Motor neuron (in vitro differentiated cells): ENCODE results near the gene ROCK1. TPM values are rescaled to one million over a fixed set of nuclear protein-coding genes. Genes with fewer than 3 reads are reported as not detected.
"Not testable (repeated sequence)": the region's sequence is repeated elsewhere in the genome, so short reads cannot be mapped to it uniquely, and the experiment has no call there.

Source experiments
- ATAC-seq, 8 experiments: fragments of 200-7000 bp; cut with Tn5 transposase; replicated peaks in 6 of 8; 2 replicates each; pipeline ENCODE4 v1.8.0; 2021; ENCODE audit warnings: mild to moderate bottlenecking in 8 of 8, moderate library complexity in 8 of 8
- H3K27ac ChIP-seq, 2 donors: fragments of 250-450 bp; sonication (Bioruptor Pico); 2 replicates each; pipeline ENCODE4 v1.9.0; 2021; ENCODE audit warnings: antibody characterized with exemption in 2 of 2, mild to moderate bottlenecking in 2 of 2, moderate library complexity in 1 of 2
- H3K4me1 ChIP-seq, 2 donors: fragments of 250-450 bp; sonication (Bioruptor Pico); replicated peaks in 1 of 2; 2 replicates each; pipeline ENCODE4 v1.6.1; 2021; ENCODE audit warnings: antibody characterized with exemption in 2 of 2, mild to moderate bottlenecking in 2 of 2, moderate library complexity in 1 of 2
- H3K4me3 ChIP-seq, 5 donors: fragments of 250-450 bp; sonication (Bioruptor Pico); 2 replicates each; pipeline ENCODE4 v1.9.0; 2021; ENCODE audit warnings: antibody characterized with exemption in 5 of 5, mild to moderate bottlenecking in 5 of 5, moderate library complexity in 4 of 5
- WGBS, 10 experiments: fragments of 450-650 bp; shearing (Covaris generic); methylation state at CpG; one replicate each; pipeline ENCODE4 v1.0.0; 2022; 5-methylcytosine and 5-hydroxymethylcytosine counted together
- in situ Hi-C, 9 experiments: fragments of 400-800 bp; cut with MboI; loops; one replicate each; pipeline ENCODE4 v1.15.0; 2021; ENCODE audit warnings: low sequenced_read_pairs in 9 of 9, low pct_unique_long_range_greater_than_20kb in 2 of 9; ENCODE audit not compliant: unreplicated experiment in 9 of 9
- total RNA-seq, 8 experiments: library from RNA; unstranded; fragments of 300-600 nt; gene quantifications; 2 replicates each; pipeline versions ENCODE4 v1.2.3 to v1.2.4, GENCODE V29; 2022

ROCK1 gene
- total RNA-seq: 10 to 100 TPM; 21.1 to 48.3 (median 25.9) TPM

DNA sequence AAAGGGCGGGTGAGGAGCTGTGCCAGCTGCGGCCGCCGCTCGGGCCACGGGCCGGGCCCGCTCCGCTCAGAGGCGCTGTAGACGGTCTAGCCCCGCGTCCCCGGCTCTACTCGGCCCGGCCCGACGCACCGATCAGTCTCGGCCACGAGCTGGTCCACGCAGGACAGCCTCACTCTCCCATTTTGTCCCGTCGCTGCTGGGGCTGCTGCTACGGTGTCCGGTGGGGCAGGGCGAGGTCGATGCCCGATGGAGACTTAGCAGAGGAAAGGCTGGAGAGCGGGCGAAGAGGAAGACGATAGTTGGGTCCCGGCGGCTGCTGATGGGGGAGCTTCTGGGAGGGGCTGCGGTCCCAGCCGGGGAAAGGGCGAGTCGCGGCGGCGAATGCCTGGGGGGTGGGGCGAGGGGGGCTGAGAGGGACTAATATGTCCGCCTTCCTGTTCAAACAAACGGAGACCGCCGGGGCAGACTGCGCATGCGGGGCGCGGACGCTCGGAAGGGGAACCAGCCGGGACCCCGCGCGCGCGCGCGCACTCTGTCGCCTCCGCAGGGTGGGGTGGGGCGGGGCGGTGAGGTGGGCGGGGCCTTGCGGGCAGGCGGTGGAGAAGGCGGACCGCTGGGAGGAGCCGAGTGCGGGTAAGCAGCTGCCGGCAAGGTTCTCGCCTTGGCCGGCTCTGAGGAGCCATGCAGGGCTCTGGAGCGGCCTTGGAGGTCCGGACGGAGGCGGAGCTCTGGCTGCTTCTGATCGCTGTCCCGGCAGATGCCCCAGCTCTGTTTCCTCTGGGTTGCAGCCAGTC is at the start of gene ROCK1:
ROCK1 (minus strand) TSS at position 468 of the 794 bp plus-strand sequence. CDS start 903 bp downstream, outside the sequence.
- peak; percentile 86 to 96 (median 95) for ATAC-seq
- H3K27ac ChIP-seq: peak within 1 kb of the TSS; percentile 87 to 88
- peaks cover 15 to 19% of the 10 kb centered on the region in 2 donors for H3K4me1 ChIP-seq
- WGBS, 10 experiments: 0 to 3% (median 0%) methylated on average over 1 to 6 of the region's 80 CpGs; no CpG with 5 or more reads in 7 of the 10 experiments
- in situ Hi-C loops: loop anchor here in 1 of 9 experiments (10.0 kb wide), 1 partner anchor 63 kb away; no protein-coding TSS in a partner anchor
- peak within 1 kb of the TSS; percentile 75 to 98 (median 89) for H3K4me3 ChIP-seq

DNA sequence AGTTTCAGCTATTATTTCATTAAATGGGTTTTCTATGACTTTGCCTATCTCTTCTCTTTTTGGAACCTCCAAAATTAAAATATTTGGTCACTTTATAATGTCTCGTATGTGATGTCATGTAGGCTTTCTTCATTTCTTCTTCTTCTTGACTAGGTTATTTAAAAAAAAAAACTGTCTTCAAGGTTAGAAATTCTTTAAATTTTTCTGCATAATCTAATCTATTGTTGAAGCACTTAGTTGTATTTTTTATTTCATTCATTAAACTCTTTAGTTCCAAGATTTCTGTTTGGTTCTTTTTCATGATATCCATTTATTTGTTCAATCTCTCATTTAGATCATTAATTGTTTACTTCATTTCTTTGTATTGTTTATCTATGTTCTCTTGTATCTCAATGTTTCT is 43.8 kb upstream of the ROCK1 start:
- 42 to 100% (median 100%) methylated on average over 1 of the region's 1 CpG for WGBS, 10 experiments
- Histone ChIP-seq H3K4me1 (no peaks in the 10 kb centered on the region), H3K27ac (no peak overlapping the region), H3K4me3 (no peak overlapping the region)
- no peak for ATAC-seq
- in situ Hi-C loops: loop anchor here in 1 of 9 experiments (25.0 kb wide), 1 partner anchor 118 kb away; no protein-coding TSS in a partner anchor

DNA sequence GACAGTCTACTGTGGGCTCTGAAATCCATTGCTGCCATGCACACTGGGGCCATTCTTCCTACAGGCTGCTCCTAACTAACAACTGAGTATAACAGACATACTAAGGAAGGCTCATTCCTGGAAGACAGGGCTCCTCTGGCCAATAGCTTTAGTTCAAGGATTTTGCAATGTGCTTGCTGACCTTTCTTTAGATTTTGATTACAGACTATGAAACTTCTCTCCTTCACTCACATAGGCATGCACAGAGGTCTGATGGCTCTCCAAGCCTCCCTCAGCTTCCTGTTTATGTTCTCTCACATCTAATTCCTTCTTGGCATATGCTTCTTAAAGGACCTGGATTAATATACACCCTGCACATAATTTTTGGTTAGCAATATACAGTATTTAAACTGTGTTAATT is 34.4 kb upstream of the ROCK1 start:
- Histone ChIP-seq H3K27ac (no peak overlapping the region), H3K4me1 (no peaks in the 10 kb centered on the region), H3K4me3 (no peak overlapping the region)
- in situ Hi-C loops: no loop called here
- no peak for ATAC-seq

DNA sequence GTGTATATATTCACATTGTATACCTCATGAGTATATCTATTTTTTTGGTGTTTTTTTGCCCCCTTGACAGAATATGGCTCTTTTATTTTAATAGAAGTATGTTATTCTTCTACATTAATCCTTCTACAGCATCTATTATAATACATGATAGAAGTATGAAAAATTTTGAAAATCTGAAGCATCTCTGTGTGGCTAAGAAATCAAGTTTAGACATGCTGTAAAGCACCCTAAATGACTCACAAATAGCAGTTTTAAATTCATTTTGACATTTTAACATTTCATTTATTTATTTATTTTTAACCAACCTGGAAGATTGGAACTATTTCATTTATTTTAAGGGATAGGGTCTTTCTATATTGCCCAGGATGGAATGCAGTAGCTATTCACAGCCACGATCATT is 33.8 kb upstream of the ROCK1 start:
- WGBS, 10 experiments: 43 to 100% (median 75%) methylated on average over 1 of the region's 1 CpG; no CpG with 5 or more reads in 7 of the 10 experiments
- Histone ChIP-seq H3K4me1 (no peaks in the 10 kb centered on the region), H3K4me3 (no peak overlapping the region), H3K27ac (no peak overlapping the region)
- in situ Hi-C loops: no loop called here
- ATAC-seq: no peak

DNA sequence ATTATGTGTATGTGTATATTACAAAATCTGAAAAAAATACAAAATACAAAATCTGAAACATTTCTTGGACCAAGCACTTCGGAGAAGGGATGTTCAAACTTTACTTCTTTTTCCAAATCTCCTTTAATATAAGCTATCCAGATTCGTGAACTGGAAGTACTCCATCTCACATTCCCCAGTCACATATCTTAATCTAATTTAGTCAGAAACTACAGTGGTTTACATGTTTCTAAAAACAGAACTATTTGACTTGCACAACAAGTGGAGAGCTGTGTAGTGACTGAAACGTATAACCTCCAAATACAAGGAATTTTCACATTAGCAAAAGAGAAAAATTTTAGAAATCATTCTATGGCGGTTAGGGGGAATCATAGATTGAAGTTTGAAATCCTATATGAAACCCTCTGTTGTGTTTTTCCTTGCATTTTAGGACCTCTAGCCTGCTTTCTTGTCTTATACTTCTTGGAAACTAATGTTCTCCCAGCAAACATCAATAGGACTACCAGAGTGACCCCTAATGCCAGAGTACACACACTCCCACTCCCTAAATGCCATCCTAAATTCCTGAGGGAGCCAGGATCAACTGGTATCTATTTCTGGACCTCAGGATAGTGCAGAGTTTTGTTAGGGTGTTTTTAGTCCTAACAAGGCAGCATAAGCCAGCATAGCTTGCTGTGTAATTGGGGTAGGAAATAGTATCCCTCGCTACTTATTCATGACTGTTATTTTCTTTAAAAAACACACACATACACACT is 30.2 kb upstream of the ROCK1 start:
- WGBS, 10 experiments: 33 to 90% (median 68%) methylated on average over 1 to 5 of the region's 5 CpGs
- in situ Hi-C loops: no loop called here
- Histone ChIP-seq H3K4me3 (no peak overlapping the region), H3K4me1 (no peaks in the 10 kb centered on the region), H3K27ac (no peak overlapping the region)
- ATAC-seq: no peak

DNA sequence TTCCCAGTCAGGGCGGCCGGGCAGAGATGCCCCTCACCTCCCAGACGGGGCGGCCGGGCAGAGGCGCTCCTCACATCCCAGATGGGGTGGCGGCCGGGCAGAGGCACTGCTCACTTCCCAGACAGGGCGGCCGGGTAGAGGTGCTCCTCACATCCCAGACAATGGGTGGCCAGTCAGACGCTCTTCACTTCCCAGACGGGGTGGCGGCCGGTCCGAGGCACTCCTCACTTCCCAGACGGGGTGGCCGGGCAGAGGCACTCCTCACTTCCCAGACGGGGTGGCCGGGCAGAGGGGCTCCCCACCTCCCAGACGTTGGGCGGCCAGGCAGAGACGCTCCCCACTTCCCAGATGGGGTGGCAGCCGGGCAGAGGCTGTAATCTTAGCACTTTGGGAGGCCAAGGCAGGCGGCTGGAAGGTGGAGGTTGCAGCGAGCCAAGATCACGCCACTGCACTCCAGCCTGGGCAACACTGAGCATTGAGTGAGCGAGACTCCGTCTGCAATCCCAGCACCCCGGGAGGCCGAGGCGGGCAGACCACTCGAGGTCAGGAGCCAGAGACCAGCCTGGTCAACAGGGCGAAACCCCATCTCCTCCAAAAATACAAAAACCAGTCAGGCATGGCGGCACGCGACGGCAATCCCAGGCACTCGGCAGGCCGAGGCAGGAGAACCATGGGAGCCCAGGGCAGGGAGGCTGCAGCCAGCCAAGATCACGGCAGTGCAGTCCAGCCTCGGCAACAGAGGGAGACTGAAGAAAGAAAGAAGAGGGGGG is 26.3 kb upstream of the ROCK1 start:
- H3K4me1 ChIP-seq, H3K27ac ChIP-seq, H3K4me3 ChIP-seq, in situ Hi-C loops, ATAC-seq: not testable (repeated sequence)
- 80% methylated on average over 1 of the region's 41 CpGs; no CpG with 5 or more reads in 9 of the 10 experiments for WGBS, 10 experiments

DNA sequence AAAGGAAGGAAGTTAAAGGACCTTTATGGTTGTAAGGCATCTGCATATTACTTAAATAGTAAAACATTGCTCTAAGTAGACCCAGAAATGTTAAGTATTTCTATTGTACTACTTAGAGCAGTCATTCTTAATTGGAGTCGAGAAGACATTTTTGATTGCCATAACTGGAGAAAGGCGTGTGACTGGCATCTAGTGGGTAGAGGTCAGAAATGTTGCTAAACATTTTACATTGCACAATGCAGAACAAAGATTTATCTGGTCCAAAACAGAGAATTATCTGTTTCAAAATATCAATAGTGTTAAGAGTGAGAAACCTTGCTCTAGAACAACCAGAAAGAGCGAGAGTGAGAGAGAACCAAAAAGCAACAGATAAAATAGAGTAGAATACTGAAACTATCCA is 23.3 kb upstream of the ROCK1 start:
- Histone ChIP-seq H3K4me1 (no peaks in the 10 kb centered on the region), H3K27ac (no peak overlapping the region), H3K4me3 (no peak overlapping the region)
- peak in 1 of 8 experiments; percentile 23 for ATAC-seq
- WGBS, 10 experiments: 33 to 97% (median 88%) methylated on average over 2 to 3 of the region's 3 CpGs; no CpG with 5 or more reads in 1 of the 10 experiments
- in situ Hi-C loops: no loop called here

DNA sequence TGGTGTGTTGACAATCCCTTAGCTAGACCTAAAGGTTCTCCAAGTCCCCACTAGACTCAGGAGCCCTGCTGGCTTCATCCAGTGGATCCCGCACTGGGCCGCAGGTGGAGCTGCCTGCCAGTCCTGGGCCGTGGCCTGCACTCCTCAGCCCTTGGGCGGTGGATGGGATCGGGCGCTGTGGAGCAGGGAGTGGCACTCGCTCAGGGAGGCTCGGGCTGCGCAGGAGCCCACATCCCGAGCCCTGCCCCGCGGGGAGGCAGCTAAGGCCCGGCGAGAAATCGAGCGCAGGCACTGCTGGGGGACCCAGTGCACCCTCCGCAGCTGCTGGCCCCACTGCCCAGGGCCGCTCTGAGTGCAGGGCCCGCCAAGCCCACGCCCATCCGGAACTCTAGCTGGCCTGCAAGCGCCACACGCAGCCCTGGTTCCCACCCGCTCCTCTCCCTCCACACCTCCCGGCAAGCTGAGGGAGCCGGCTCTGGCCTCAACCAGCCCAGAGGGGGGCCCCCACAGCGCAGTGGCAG is 20.8 kb upstream of the ROCK1 start:
- WGBS, 10 experiments: 80 to 100% (median 94%) methylated on average over 1 to 6 of the region's 27 CpGs; no CpG with 5 or more reads in 7 of the 10 experiments
- in situ Hi-C loops: no loop called here
- Histone ChIP-seq H3K27ac (no peak overlapping the region), H3K4me1 (no peaks in the 10 kb centered on the region), H3K4me3 (no peak overlapping the region)
- no peak for ATAC-seq

DNA sequence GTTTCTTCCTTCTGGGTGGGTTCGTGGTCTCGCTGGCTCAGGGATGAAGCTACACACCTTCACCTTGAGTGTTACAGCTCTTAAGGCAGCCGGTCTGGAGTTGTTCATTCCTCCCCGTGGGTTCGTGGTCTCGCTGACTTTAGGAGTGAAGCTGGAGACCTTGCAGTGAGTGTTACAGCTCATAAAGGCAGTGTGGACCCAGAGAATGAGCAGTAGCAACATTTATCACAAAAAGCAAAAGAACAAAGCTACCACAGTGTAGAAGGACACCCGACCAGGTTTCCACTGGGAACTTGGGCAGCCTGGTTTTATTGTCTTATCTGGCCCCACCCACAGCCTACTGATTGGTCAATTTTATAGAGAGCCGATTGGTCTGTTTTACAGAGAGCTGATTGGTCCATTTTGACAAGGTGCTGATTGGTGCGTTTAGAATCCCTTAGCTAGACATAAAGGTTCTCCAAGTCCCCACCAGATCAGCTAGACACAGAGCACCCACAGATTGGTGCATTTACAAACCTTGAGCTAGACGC is 20.1 kb upstream of the ROCK1 start:
- WGBS, 10 experiments: 40 to 100% (median 83%) methylated on average over 1 to 6 of the region's 10 CpGs; no CpG with 5 or more reads in 1 of the 10 experiments
- Histone ChIP-seq H3K4me1 (no peaks in the 10 kb centered on the region), H3K4me3 (no peak overlapping the region), H3K27ac (no peak overlapping the region)
- no peak for ATAC-seq
- in situ Hi-C loops: no loop called here

DNA sequence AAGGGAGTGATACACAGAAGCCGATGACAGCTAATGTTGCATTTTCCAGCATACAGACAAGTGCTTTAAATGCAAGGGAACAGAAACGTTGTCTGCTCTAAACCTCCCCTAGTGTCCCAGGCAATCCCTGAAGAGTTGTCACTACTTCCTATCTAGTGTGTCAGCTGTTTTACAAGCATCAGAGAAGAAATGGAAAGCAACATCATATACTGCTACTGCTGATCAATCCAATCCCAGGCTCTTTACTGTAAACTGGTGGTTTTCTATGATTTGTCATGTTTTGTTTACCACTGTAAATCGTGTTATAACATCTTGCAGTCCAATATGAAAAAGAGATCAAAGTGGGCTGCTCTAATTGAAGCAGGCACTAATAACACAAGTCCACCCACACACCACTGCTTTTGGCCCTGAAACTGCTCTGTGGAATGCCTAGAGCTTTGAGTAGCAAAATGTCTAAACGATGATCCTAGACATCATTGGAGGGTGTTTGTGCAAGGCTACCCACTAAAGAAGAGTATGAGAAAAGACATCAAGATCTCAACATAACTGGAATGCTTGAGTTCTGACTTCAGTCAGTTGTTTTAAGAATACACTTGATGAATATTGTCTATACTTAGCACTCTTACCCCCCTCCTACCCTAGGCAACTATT is 18.1 kb upstream of the ROCK1 start:
- H3K4me3 ChIP-seq: no peak overlapping the region
- H3K27ac ChIP-seq: no peak overlapping the region
- peak in 4 of 8 experiments; percentile 21 to 41 (median 36) for ATAC-seq
- no peaks in the 10 kb centered on the region for H3K4me1 ChIP-seq
- in situ Hi-C loops: no loop called here
- 7 to 76% (median 50%) methylated on average over 2 to 4 of the region's 4 CpGs; no CpG with 5 or more reads in 1 of the 10 experiments for WGBS, 10 experiments

DNA sequence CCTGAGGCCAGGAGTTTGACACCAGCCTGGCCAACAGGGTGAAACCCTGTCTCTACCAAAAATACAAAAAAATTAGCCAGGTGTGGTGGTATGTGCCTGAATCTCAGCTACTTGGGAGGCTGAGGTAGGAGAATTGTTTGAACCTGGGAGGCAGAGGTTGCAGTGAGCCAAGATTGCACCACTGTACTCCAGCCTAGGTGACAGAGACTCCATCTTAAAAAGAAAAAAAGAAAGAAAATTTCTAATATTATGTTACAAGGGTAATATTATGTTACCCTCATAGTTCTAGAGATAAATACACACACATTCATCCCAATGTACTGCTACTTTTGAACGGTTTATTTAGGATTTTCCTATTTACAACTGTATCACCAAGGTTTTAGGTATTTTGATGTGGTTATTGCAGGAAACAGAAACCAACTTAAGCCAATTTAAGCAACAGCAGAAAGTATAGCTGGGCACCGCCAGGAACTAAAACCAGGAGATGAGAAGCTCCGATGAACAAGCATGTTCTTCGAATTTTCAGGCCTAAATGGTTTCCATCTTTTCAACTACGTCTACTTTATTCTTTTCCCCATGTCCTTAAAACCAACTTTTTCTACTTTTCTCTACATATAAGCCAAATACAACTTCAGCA is 11.8 kb upstream of the ROCK1 start:
- Histone ChIP-seq H3K4me3 (no peak overlapping the region), H3K27ac (no peak overlapping the region), H3K4me1 (no peaks in the 10 kb centered on the region)
- in situ Hi-C loops: no loop called here
- ATAC-seq: no peak
- 70 to 100% (median 91%) methylated on average over 1 to 5 of the region's 5 CpGs for WGBS, 10 experiments

DNA sequence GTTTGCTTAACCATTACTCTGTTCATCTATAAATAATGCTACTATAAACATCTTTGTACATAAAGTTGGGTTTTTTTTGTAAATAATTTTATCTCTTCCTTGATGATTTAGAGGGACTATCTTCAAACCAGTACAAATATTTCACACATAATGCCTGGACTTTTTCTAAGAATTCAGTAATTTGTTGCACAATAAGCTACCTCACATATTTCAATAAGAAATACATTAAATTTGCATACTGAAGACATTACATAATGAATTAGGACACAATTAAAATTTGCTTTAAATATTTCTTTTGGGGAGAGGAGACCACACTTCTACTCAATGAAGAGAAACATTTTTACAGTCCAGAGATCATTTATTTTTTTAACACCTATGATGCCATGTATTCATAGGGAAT is 7.2 kb upstream of the ROCK1 start:
- ATAC-seq: no peak
- H3K4me1 ChIP-seq: no peaks in the 10 kb centered on the region
- no peak overlapping the region for H3K4me3 ChIP-seq
- in situ Hi-C loops: loop anchor here in 1 of 9 experiments (10.0 kb wide), 1 partner anchor 56 kb away; no protein-coding TSS in a partner anchor
- H3K27ac ChIP-seq: no peak overlapping the region
